DMS114 treated with DMSO at 0.1 percent for 48 hours (cell line): ENCODE results near the gene CERK.

Experiments used
- DNase-seq: peaks from one replicate; lab custom pipeline; 2025; ENCODE audit not compliant: unreplicated experiment; lab: John Stamatoyannopoulos, UW

The CERK gene

DNA sequence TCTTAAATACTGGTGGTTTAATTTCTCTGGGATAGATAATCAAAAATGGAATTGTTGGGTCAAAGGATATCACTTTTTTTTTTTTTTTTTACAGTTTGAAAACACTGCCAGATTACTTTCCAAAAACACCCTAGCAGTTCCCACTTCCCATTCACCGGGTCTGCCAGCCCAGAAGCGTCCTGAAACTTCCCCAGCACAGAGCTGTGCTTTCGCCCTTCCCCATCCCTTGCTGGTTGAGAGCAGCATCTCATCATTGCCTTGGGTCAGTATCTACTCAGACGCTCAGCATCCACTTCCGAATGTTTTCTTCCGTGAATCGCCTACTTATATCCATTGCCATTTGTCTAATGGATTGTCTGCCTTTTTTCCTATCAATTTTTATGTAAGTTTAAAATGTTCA is 5.5 kb downstream of the CERK start:
- no peak for DNase-seq

DNA sequence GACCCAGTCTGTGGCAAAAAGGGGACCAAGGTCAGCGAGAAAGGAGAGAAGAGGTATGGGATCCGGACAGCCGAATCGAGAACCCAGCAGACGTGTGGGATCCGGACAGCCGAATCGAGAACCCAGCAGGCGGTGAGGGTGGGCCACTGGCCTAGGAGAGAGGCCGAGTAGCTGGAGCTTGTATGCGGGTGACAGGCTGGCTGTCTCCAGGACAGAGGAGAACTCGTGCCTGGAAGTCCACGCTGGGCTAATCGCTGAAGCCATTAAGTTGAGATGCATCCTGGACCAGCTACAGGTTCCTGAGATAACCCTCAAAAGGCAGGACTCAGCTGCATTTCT is 6.0 kb downstream of the CERK start:
- no peak for DNase-seq

- no peak for DNase-seq
Observed at GRCh38 chr22:46731246-46732040, 6.6 kb downstream of the CERK start.

GRCh38 chr22:46730568-46731245 is 7.3 kb downstream of the CERK start:
- DNase-seq, result no peak

DNA sequence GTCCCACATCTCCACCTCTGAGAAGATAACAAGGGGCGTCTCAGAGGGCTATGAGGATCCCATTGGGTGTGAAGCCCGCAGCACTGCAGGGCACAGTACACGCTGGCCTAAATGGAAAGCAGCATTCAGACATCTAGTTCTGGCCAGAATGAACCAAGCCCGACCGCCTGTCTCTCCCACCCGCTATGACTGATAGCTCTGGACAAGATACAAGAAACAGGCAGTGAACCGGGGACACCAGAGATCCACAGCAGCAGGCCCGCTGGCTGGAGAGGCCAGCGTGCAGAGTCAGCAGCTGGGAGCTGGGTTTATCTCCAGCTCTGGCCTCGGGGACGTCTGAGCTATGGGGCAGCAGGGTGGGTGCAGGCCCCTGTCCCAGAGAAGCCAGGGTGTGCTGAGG is 9.6 kb downstream of the CERK start:
- DNase-seq, result no peak

DNA sequence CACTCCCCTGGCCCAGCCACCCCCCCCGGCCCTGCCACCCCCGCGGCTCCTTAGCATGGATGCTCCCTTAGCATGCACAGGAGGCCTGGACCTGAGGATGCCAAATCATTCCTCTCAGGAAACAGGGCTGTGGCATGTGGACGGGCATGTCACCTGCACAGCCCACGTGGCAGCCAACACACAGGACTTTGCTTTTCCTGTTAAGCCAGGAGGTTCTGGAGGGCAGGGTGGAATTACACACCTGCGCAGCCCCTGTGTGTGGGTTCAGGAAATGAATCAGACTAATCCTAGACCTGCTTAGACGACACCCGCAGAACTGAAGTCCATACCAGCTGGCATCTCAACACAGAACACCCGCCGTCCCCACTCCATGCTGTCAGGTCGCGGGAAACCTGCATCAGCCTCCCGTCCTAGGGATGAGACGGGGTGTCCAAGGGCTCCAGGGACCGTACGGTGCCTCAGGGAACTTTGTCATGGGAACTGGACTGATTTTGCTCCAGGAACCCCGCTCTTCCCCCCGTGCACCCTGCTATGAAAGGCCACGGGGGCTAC is 10.2 kb downstream of the CERK start:
- no peak for DNase-seq

DNA sequence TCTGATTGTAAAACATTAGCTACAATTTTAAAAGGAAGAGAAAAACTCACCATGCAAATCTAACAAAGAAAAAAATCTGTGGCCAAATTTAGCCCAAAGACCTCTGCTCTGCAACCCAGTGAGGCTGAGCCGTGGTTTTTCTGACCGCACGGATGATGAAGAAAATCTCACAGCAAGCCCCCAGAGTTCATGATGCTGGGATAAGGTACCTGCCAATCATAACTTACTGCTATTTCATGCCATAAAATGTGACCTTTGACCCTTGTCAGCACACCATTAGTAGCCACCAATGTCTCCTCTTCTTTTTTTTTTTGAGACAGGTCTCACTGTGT is 11.1 kb downstream of the CERK start:
- no peak for DNase-seq

DNA sequence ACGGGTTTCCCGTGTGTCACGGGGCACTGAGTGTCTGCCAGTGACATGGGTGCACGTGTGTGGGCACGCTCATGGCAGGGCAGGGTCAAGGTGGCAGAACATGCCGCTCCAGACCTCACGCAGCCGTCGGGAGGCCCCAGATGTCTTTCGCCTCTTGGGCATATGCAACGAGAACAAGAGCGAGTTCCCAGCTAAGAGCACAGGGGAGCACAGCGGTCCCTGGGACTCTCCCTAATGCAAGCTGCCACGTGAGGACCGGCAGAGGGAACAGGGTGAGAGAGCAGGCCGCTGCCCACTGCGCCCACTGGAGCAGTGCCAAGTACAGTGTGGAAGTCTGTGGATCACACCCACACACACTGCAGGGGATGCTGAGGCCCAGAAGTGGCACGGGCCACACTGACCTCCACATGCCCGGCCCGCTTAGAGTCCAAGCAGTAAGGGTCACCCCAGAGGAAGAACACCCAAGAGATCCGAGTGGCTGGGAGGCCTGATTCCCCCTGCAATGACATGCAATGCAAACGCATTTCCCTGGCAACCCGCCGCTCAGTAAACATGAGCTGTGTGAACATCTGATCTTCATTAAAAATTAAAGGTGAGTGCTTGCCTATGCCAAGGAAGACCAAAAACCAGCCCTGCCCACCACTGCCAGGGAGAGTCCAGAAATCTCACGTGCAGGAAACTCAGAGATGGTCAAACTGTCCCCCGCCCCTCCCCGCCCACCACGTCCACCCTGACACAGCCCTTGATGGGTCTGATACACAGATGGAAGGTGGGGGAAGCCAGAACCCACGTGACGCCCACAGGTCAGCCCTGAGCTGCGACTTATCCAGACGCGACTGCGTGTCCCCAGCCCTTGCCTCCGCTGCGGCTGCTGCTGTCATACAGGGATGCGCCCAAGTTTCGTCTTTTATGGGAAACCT is 11.7 kb downstream of the CERK start:
- no peak for DNase-seq

DNA sequence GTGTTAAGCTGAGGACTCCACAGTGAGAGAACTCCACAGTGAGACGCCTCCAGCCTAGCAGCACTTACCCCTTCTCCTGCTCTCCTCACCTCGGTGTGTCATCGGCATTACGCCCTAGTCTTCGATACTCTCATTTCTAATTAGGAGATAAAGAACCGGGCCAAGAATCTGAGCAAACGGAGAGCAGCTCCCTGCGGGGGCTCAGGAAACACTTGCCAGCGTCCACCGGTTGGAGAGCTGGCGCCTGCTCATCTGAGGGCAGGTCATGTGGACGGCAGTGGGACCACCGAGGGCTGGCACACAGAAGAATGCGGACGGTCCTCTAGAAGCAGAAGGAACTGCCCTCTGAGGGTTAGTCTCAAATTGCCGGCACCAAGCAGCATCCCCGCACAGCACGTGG is 13.0 kb downstream of the CERK start:
- DNase-seq, result no peak

DNA sequence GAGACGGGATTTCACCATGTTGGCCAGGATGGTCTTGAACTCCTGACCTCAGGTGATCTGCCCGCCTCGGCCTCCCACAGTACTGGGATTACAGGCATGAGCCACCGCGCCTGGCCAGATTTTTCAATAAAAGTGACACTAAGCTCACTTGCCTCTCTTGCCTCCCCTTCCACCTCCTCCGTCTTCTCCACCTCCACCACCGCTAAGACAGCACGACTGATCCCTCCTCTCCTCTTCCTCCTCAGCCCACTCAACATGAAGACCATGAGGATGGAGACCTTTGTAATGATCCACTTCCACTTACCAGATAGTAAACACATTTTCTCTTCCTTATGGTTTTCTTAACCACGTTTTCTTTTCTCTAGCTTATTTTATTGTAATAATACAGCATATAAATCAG is 14.2 kb downstream of the CERK start:
- DNase-seq, result no peak

DNA sequence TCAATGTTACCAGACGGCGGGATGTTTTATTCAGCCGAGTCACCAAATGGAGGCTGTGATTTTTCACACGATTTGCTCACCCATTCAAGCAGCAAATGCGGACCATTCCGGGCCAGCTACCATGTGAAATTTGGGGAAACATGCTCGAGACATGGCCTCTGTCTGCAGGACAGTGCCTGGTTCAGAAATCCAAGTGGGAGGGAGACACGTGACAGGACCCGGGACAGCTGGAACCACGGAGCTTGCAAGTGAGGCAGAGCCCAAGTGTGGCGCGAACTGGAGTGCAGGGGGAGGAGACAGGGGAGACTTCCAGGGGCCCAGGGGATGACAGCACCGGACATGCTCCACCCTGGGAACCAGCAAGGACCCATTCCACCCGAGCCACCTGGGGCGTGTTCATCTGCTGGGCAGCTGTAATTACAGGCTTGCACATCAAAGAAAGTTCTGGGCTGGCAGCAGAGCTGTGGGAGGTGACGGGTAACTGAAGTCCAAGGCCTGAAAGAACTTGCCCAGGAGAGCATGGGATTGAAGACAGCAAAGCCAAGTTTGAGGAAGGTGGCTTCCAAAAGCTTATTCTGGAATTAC is 16.5 kb downstream of the CERK start:
- no peak for DNase-seq

DNA sequence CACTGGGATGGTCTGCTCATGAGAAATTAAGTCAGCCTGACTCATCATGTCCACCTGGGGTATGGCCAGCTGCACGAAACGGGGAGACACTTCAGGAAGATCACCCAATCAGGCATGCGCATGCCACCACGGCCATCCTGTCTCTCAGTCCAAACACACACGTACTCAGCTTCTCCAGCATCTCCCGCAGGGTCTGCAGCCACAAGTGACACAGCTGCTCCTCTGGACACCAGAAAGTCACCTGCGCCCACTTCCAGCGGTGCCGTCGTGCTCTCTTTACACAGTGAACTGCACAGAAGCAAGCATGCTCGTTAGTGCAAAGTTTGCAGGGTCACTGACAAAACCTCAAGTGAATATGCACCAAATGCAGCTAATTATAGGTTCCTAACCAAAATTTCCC is 18.1 kb downstream of the CERK start:
- no peak for DNase-seq

DNA sequence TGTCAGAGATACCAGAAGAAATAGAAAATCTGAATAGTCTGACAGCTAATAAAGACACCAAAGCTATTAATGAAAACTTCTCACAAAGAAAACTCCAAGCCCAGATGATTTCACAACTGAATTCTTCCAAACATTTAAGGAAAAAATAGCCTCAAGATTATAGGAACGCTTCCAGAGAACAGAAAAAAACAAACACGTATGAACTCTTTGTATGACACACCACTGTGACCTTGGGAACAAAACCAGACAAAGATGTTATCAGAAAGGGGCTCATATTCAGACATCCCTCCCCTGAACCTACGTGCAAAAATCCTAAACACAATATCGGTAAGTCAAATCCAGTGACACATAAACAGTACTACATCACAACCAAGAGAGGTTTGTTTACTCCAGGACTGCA is 23.5 kb downstream of the CERK start:
- no peak for DNase-seq

DNA sequence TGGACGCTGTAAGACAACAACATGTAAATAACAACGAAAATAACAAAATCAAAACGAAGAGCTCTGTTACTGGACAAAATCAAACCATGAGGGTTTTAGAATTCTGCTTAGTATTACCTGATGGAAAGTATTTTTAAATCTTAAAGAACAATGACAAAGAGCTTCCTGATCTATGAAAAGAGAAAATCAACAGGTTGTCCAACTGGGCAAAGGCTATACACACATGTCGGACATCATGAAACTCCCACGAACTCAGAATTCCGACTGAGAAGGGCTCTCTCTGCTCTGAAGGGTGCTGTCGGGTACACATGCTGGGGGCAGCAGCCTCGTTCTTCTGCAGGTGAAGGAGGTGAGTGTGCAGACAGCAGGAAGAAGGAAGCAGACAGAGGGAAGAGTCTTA is 25.8 kb downstream of the CERK start:
- no peak for DNase-seq

GRCh38 chr22:46710806-46711205 is 27.2 kb downstream of the CERK start:
- no peak for DNase-seq

GRCh38 chr22:46708766-46709330 is 29.2 kb downstream of the CERK start:
- DNase-seq, result no peak

GRCh38 chr22:46707827-46708570 is 30.1 kb downstream of the CERK start:
- DNase-seq, result no peak

DNA sequence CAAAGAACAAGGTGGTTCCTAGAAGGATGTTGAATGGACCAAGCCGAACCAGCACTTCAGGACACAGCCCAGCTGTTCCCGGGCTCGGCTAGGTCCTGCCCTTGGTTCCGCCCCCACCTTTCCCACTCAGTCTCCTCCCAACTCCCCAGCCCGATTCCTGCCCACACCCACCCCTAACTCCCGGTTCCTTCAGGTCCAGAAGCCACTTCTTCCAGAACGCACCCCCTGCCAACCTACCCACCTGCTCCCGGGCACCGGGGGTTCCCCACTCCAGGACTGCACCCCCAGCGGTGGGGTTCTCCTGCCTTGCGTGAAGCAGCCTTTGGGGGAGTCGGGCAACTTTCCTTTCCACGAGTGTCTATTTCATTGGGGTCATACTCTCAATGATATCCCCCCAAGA is 30.7 kb downstream of the CERK start:
- no peak for DNase-seq

GRCh38 chr22:46706060-46706459 is 32.0 kb downstream of the CERK start:
- DNase-seq, result no peak

GRCh38 chr22:46703996-46704370 is 34.1 kb downstream of the CERK start:
- no peak for DNase-seq
